Adipocyte (in vitro differentiated cells): ENCODE measurements around the gene ZNF618.

Experiments
- DNase-seq: peaks from one replicate; pipeline ENCODE4 v3.0.0-alpha.2; 2015; ENCODE audit warnings: low read depth
- H3K27me3 ChIP-seq: replicated peaks from 2 replicates; pipeline ENCODE4 v1.7.0; 2013; ENCODE audit warnings: mild to moderate bottlenecking, low read length, moderate library complexity; ENCODE audit not compliant: control insufficient read depth, insufficient read depth
- H3K36me3 ChIP-seq: 2 replicates; pipeline ENCODE4 v1.7.0; 2013; ENCODE audit warnings: low read length, mild to moderate bottlenecking, moderate library complexity; ENCODE audit not compliant: control insufficient read depth, insufficient read depth, severe bottlenecking
- H3K4me1 ChIP-seq: 2 replicates; pipeline ENCODE4 v1.7.0; 2013; ENCODE audit warnings: mild to moderate bottlenecking, low read length, moderate library complexity; ENCODE audit not compliant: control insufficient read depth, insufficient read depth
- H3K4me3 ChIP-seq: 2 replicates; pipeline ENCODE4 v1.7.0; 2013; ENCODE audit warnings: mild to moderate bottlenecking, low read length, moderate library complexity
- H3K9ac ChIP-seq: 2 replicates; pipeline ENCODE4 v1.7.0; 2013; ENCODE audit warnings: mild to moderate bottlenecking, low read length, moderate library complexity
- H3K9me3 ChIP-seq: 2 replicates; pipeline ENCODE4 v1.7.0; 2013; ENCODE audit warnings: mild to moderate bottlenecking, low read length, moderate library complexity; ENCODE audit not compliant: control insufficient read depth

Gene ZNF618

DNA sequence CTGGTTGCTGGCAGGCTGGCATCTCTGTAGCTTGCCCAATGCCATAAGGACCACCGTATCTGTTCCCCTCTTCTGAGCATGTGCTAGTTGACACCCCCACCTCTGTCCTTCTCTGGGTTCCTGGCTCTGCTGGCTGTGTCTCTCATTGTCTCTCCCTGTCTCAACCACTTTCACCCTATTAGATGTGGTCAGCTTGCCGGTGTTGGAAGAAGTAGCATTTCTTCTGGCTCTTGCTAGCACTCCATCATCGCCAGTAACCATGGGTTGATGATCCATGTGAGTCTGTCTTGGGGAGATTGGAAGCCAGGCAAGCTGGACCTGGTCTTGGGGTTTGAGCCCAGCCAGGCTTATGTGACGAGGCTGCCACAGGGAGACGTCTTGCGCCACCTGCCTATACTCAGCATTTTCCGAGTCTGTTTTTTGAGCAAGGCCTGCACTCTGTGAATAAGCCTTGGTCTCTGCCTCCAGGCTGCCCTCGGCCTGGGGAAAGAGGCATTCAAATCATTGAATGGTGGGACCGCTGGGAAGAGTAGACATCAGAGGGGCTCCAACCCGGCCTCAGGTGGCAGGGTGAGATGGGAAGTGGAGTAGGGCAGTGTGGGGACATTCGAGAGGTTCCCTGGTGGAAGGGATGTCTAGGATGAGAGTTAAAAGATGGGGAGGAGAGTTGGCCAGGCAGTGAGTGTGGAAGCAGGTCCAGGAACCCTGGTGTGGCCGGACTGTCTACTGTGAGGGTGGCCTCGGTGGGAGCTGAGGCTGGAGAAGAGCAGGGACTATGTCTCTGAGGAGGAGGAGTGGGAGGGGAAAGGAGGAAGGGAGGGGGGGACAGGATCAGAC lies 74.3 kb downstream of the ZNF618 start:
- no peak overlapping the region for H3K9ac ChIP-seq
- H3K9me3 ChIP-seq, result no peaks in the 10 kb centered on the region
- DNase-seq, result no peak
- peaks cover 12% of the 10 kb centered on the region for H3K4me1 ChIP-seq
- H3K36me3 ChIP-seq, result no peaks in the 10 kb centered on the region
- H3K4me3 ChIP-seq, result no peak overlapping the region
- H3K27me3 ChIP-seq, result no peaks in the 10 kb centered on the region

DNA sequence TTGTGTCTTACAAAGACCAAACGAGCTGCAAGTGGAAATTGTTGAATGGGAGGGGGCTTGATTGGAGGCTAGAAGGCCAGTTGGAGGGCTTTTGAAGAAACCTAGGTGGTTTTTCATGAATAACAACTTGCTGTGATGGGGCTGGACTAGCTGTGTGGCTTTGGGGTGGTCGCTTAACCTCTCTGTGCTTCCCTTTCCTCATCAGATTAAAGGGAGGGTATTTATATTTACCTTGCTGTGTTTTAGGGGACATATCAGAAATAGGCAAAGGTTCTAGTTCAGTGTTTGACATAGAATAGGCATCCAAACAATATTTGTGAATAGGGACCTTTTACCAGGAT lies 74.9 kb downstream of the ZNF618 start:
- no peaks in the 10 kb centered on the region for H3K36me3 ChIP-seq
- H3K27me3 ChIP-seq, result no peaks in the 10 kb centered on the region
- no peak overlapping the region for H3K9ac ChIP-seq
- peaks cover 18% of the 10 kb centered on the region for H3K4me1 ChIP-seq
- H3K9me3 ChIP-seq, result no peaks in the 10 kb centered on the region
- no peak for DNase-seq
- no peak overlapping the region for H3K4me3 ChIP-seq

GRCh38 chr9:113952676-113953075 lies 76.6 kb downstream of the ZNF618 start:
- DNase-seq, result no peak
- no peaks in the 10 kb centered on the region for H3K36me3 ChIP-seq
- H3K9me3 ChIP-seq, result no peaks in the 10 kb centered on the region
- H3K4me3 ChIP-seq, result no peak overlapping the region
- H3K27me3 ChIP-seq, result no peaks in the 10 kb centered on the region
- no peak overlapping the region for H3K9ac ChIP-seq
- peaks cover 35% of the 10 kb centered on the region for H3K4me1 ChIP-seq

GRCh38 chr9:113953531-113953930 lies 77.4 kb downstream of the ZNF618 start:
- no peak for DNase-seq
- no peaks in the 10 kb centered on the region for H3K36me3 ChIP-seq
- no peaks in the 10 kb centered on the region for H3K27me3 ChIP-seq
- H3K9me3 ChIP-seq, result no peaks in the 10 kb centered on the region
- H3K4me3 ChIP-seq, result no peak overlapping the region
- peaks cover 43% of the 10 kb centered on the region for H3K4me1 ChIP-seq
- no peak overlapping the region for H3K9ac ChIP-seq

- H3K9me3 ChIP-seq, result no peaks in the 10 kb centered on the region
- peaks cover 43% of the 10 kb centered on the region for H3K4me1 ChIP-seq
- H3K27me3 ChIP-seq, result no peaks in the 10 kb centered on the region
- H3K36me3 ChIP-seq, result no peaks in the 10 kb centered on the region
- peak overlapping the region; percentile 41 for H3K9ac ChIP-seq
- DNase-seq, result no peak
- no peak overlapping the region for H3K4me3 ChIP-seq
Measured at GRCh38 chr9:113954591-113954990, 78.5 kb downstream of the ZNF618 start.

DNA sequence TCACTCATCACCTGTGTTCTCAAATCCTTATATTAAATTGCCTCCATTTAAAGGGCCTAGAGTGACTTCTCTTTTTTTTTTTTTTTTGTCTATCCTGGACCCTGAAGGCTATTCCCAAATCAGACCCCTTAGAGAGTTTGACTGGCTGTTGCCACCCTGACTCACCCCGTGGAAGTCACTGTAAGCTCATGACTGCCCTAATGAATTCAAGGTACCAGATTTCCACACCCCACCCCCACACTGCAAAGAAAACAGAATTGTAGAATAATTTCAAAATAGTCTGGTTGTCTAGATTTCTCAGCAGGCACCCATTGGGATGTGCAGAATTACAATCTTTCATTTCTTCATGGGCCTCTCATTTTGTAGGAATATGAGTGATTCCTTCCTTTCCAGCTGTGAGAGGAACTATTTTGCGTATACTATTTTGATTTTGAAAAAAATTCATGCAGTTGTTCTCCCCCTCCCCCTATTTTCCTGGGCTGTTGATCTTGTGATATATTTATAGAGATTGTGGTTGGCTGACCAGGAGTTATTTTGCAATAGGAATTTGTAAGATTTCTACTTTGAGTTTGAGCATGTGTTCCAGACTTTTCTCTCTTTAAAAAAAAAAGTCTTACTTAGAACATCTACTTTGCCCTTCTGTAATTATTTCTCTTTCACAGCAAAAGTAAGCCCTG lies 79.1 kb downstream of the ZNF618 start:
- peak; percentile 88 for DNase-seq
- peak overlapping the region; percentile 42 for H3K4me3 ChIP-seq
- H3K4me1 ChIP-seq, result peaks cover 43% of the 10 kb centered on the region
- no peaks in the 10 kb centered on the region for H3K36me3 ChIP-seq
- no peaks in the 10 kb centered on the region for H3K27me3 ChIP-seq
- no peaks in the 10 kb centered on the region for H3K9me3 ChIP-seq
- peak overlapping the region; percentile 53 for H3K9ac ChIP-seq

GRCh38 chr9:113956901-113957300 lies 80.8 kb downstream of the ZNF618 start:
- H3K27me3 ChIP-seq, result no peaks in the 10 kb centered on the region
- peak overlapping the region; percentile 61 for H3K9ac ChIP-seq

DNA sequence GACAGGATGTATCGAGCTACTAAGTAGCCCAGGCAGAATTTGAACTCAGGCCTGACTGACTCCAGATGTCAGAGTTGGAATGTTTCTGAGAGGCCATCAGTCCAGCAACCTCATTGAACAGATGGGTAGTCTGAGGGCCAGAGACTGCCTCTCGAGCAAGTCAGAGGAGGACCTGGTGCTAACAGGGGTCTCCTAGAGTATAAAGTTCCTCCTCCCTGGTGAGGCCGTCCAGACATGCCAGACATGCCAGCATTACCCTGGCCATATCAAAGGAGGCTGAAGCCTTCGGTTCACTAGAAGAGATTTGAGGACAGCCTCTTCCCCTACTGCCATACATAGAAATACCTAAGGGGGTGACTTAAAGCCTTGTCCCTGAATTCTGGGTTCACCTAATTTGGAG lies 81.2 kb downstream of the ZNF618 start:
- peak overlapping the region; percentile 61 for H3K9ac ChIP-seq
- DNase-seq, result peak; percentile 34
- H3K36me3 ChIP-seq, result no peaks in the 10 kb centered on the region
- H3K9me3 ChIP-seq, result no peaks in the 10 kb centered on the region
- H3K4me3 ChIP-seq, result peak overlapping the region; percentile 40
- no peaks in the 10 kb centered on the region for H3K27me3 ChIP-seq
- H3K4me1 ChIP-seq, result peaks cover 46% of the 10 kb centered on the region

More at GRCh38 chr9:113956901-113957300, 80.8 kb downstream of the ZNF618 start:
- no peaks in the 10 kb centered on the region for H3K36me3 ChIP-seq
- no peak for DNase-seq
- H3K4me3 ChIP-seq, result peak overlapping the region; percentile 40
- H3K9me3 ChIP-seq, result no peaks in the 10 kb centered on the region
- peaks cover 43% of the 10 kb centered on the region for H3K4me1 ChIP-seq

DNA sequence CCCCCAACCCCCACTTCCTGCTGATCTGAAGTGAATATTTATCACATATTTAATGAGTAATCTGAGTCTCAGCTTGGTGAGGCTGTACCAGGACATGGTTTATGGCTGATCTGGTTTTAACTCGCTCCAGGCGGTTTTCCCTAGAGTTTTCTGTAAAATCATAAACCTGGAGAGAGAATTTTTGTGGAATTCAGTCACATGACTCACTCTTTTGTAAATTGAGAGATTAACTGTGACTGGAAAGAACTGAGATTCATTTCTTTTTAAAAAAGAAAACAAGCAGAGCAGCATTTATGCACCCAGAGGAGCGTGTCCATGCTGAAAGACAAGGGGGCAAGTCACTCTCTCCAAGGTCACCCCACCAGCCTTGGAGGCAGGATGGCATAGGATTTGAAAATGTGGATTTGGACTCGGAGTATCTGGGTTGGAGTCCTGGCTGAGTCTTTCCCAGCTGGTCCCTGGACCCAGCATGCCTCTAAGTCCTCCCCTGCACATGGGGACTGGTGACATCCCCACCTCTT lies 81.8 kb downstream of the ZNF618 start:
- no peaks in the 10 kb centered on the region for H3K9me3 ChIP-seq
- peak; percentile 89 for DNase-seq
- H3K27me3 ChIP-seq, result no peaks in the 10 kb centered on the region
- H3K4me1 ChIP-seq, result peaks cover 48% of the 10 kb centered on the region
- H3K4me3 ChIP-seq, result peak overlapping the region; percentile 46
- H3K36me3 ChIP-seq, result no peaks in the 10 kb centered on the region
- peak overlapping the region; percentile 61 for H3K9ac ChIP-seq

- Histone ChIP-seq H3K27me3 (no peaks in the 10 kb centered on the region), H3K9me3 (no peaks in the 10 kb centered on the region), H3K4me3 (no peak overlapping the region)
Measured at GRCh38 chr9:113958556-113958955, 82.4 kb downstream of the ZNF618 start.

DNA sequence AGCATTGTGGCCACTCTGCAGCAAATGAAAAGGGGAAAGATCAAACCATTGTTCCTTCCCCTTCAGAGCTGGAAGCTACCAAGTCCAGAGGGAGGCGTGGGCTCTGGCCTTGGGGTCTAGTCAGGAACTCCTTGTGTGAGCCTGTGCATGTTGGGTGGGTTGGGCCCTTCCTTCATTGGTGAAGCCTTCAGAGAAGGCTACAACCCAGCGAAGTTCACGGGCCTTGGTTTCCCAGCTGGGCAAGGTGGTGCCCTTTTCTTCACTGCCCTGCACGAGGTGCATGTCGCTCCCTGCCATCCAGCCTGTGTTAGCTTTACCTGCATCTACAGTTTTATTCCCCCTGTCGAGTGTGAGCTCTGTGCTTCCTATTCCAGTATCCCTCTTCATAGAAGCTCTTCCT lies 84.7 kb downstream of the ZNF618 start:
- Histone ChIP-seq H3K27me3 (no peaks in the 10 kb centered on the region), H3K36me3 (no peaks in the 10 kb centered on the region), H3K4me1 (peaks cover 51% of the 10 kb centered on the region), H3K9ac (no peak overlapping the region), H3K4me3 (no peak overlapping the region), H3K9me3 (no peaks in the 10 kb centered on the region)
- no peak for DNase-seq

More at GRCh38 chr9:113958556-113958955, 82.4 kb downstream of the ZNF618 start:
- no peak for DNase-seq
- H3K9ac ChIP-seq, result no peak overlapping the region
- H3K36me3 ChIP-seq, result no peaks in the 10 kb centered on the region
- peaks cover 48% of the 10 kb centered on the region for H3K4me1 ChIP-seq
